ENCODE measurements around the gene PCBP3.

PCBP3 gene

DNA sequence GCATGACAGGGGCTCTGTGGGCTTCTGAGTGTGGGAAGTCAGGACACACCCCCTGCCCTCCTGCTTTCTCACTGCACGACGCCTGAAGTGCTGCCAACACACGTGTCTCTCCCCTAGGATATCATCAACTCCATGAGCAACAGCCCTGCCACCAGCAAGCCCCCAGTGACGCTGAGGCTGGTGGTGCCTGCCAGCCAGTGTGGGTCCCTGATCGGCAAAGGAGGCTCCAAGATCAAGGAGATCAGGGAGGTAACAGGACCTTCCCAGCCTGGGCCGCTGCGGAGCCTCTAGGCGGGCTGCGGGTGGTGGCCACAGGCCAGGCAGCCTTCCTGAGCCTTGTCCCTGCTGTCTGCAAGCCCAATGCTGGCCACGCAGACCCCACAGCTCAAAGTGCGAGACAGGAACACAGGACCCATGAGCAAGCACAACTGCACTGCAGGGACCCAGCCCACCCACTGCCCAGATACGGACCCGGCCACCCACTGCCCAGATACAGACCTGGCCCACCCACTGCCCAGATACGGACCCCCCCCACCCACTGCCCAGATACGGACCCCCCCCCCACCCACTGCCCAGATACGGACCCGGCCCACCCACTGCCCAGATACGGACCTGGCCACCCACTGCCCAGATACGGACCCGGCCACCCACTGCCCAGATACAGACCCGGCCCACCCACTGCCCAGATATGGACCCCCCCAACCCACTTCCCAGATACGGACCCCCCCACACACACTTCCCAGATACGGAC, 265.9 kb downstream of the PCBP3 start:
- H3K27me3 ChIP-seq (ENCODE audit: control insufficient read depth, insufficient read depth, low read length), result no peaks in the 10 kb centered on the region
- H3K36me3 ChIP-seq (ENCODE audit: control insufficient read depth, insufficient read depth, low read length), result peaks cover under 1% of the 10 kb centered on the region
- no peaks in the 10 kb centered on the region for H3K9me3 ChIP-seq (ENCODE audit: control insufficient read depth, insufficient read depth, low read length)

DNA sequence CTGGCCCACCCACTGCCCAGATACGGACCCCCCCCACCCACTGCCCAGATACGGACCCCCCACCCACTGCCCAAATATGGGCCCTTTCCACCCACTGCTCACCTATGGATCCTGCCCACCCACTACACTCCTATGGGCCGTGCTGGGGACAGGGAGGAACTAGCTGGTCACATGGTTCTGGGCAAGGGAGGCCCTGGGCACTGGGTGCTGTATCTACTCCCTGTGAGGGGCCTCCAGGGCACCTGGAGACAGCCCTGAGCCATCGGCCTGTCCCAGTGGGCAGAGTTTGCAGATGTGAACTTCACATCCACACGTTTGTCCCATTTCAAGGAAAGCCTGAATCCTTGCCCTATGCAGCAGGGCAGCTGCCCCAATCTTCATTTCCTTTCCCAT, 266.6 kb downstream of the PCBP3 start:
- Histone ChIP-seq H3K4me3 (ENCODE audit: low read depth, low read length) (no peak overlapping the region), H3K27me3 (ENCODE audit: control insufficient read depth, insufficient read depth, low read length) (no peaks in the 10 kb centered on the region), H3K4me1 (ENCODE audit: control insufficient read depth, insufficient read depth, low read length) (no peaks in the 10 kb centered on the region), H3K9me3 (ENCODE audit: control insufficient read depth, insufficient read depth, low read length) (no peaks in the 10 kb centered on the region), H3K9ac (ENCODE audit: low read depth, low read length) (no peak overlapping the region), H3K36me3 (ENCODE audit: control insufficient read depth, insufficient read depth, low read length) (peaks cover 3% of the 10 kb centered on the region)

More for the DNA sequence above, 265.9 kb downstream of the PCBP3 start:
- H3K4me3 ChIP-seq (ENCODE audit: low read depth, low read length), result no peak overlapping the region
- no peak overlapping the region for H3K9ac ChIP-seq (ENCODE audit: low read depth, low read length)
- H3K4me1 ChIP-seq (ENCODE audit: control insufficient read depth, insufficient read depth, low read length), result no peaks in the 10 kb centered on the region

DNA sequence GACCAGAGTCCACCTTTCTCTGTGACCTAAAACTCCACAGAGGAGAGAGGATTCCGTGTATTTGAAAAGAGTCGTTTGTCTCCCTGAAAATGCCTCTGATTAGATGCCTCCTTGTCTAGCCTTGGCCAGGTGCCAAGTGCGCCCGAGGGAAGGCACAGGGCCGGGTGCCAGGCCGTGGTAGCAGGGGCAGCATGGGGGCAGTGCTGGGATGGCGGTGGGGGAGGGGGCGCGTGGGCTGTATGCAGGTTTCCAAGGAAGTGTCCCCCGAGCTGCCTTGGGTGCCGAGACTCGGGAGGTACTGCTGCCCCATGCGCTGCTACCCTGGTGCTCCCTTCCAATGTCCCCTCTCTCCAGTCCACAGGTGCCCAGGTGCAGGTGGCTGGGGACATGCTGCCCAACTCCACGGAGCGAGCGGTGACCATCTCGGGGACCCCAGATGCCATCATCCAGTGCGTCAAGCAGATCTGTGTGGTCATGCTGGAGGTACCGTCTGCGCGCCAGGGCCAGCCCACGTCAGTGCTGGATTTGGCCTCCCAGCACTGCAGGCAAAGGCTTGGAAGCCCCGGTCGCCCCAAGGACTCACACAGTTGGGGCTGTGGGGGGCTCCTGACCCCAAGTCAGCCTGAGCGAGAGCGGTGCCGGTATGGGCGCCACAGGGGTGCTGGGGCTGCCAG, 267.2 kb downstream of the PCBP3 start:
- no peak overlapping the region for H3K4me3 ChIP-seq (ENCODE audit: low read depth, low read length)
- no peak overlapping the region for H3K9ac ChIP-seq (ENCODE audit: low read depth, low read length)
- no peaks in the 10 kb centered on the region for H3K4me1 ChIP-seq (ENCODE audit: control insufficient read depth, insufficient read depth, low read length)
- no peaks in the 10 kb centered on the region for H3K27me3 ChIP-seq (ENCODE audit: control insufficient read depth, insufficient read depth, low read length)
- no peaks in the 10 kb centered on the region for H3K9me3 ChIP-seq (ENCODE audit: control insufficient read depth, insufficient read depth, low read length)
- H3K36me3 ChIP-seq (ENCODE audit: control insufficient read depth, insufficient read depth, low read length), result peaks cover 3% of the 10 kb centered on the region

DNA sequence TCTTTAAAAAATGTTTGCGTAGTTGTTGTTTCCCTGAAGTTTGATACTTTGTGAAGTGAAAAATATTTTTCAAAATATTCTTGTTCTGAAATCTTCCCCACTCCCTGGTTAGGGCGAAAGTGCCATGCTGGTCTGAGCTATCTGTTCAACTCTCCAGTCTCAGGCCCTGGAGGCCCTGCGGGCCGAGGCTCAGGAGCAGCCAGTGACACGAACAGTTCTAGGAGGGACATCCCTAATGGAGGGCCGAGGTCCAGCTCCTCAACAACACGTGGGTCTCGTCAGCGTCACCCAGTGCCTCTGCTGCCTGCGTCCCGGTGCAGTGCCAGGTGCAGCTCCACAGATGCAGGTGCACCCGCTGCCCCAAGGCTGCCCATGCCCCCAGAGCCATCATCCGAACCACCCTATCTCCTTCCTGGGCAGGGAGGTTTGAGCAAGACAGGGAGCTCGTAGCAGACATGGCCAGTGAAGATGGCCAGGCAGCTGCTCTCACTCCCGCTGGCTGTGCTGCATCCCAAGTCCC, 268.3 kb downstream of the PCBP3 start:
- no peaks in the 10 kb centered on the region for H3K27me3 ChIP-seq (ENCODE audit: control insufficient read depth, insufficient read depth, low read length)
- H3K36me3 ChIP-seq (ENCODE audit: control insufficient read depth, insufficient read depth, low read length), result peaks cover 3% of the 10 kb centered on the region
- H3K9ac ChIP-seq (ENCODE audit: low read depth, low read length), result no peak overlapping the region

DNA sequence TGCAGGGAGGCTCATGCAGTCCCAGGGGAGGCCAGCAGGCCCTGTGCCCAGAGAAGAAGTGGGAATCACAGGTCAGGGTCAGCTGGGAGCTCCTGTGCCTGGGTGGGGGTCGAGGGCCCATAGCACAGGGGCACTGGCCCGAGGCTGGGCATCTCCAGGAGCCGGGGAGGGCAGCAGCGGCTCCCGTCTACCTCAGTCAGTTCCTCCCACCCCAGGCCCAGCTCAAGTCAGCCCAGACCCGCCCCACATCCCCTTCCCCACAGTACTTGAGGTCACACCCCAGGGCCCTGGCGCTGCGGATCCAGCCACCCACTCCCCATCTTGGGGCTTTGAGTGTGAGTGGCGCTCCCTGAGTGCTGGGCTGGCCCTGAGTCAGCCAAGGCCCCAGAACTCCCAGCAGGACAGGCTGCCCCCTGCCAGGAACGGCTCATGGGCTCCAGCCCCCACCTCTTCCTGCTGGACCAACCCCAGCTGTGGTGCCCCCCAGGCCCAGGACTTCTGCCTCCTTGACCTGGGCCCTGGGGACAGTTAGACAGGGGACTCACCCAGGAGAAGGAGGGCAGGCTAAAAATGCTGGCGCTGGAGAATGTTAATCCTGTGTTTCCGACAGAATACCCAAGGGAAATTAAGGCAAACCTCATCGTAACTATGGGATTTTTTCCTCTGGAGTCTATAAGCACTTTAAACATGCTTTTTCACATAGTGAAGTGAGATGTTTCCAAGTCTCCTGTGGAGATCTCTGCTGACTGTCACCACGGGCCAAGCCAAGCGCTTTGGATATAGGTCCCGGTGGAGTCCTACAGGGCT, 269.3 kb downstream of the PCBP3 start:
- H3K4me1 ChIP-seq (ENCODE audit: control insufficient read depth, insufficient read depth, low read length), result no peaks in the 10 kb centered on the region
- H3K27me3 ChIP-seq (ENCODE audit: control insufficient read depth, insufficient read depth, low read length), result no peaks in the 10 kb centered on the region
- peaks cover 3% of the 10 kb centered on the region for H3K36me3 ChIP-seq (ENCODE audit: control insufficient read depth, insufficient read depth, low read length)
- H3K4me3 ChIP-seq (ENCODE audit: low read depth, low read length), result no peak overlapping the region
- no peaks in the 10 kb centered on the region for H3K9me3 ChIP-seq (ENCODE audit: control insufficient read depth, insufficient read depth, low read length)
- no peak overlapping the region for H3K9ac ChIP-seq (ENCODE audit: low read depth, low read length)

More for the DNA sequence above, 268.3 kb downstream of the PCBP3 start:
- Histone ChIP-seq H3K4me1 (ENCODE audit: control insufficient read depth, insufficient read depth, low read length) (no peaks in the 10 kb centered on the region), H3K9me3 (ENCODE audit: control insufficient read depth, insufficient read depth, low read length) (no peaks in the 10 kb centered on the region), H3K4me3 (ENCODE audit: low read depth, low read length) (no peak overlapping the region)

DNA sequence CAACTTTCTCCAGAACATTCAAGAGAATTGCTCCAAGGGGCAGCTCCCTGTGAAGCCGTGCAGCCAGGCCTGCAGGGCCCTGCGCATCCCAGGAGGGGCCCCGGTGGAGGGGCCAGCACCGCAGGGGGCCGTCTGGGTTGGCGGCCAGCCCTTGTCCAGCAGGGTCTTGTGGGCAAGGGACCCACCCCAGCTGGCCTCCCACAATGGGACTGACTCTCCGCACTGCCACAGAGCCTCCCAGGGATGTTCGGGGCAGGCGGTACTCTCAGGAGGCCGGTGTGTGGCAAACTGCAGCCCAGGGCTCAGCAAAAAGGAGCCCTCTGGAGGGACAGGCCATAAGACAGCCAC, 269.9 kb downstream of the PCBP3 start:
- H3K9me3 ChIP-seq (ENCODE audit: control insufficient read depth, insufficient read depth, low read length), result no peaks in the 10 kb centered on the region
- peaks cover 3% of the 10 kb centered on the region for H3K36me3 ChIP-seq (ENCODE audit: control insufficient read depth, insufficient read depth, low read length)
- no peak overlapping the region for H3K4me3 ChIP-seq (ENCODE audit: low read depth, low read length)
- H3K9ac ChIP-seq (ENCODE audit: low read depth, low read length), result no peak overlapping the region
- H3K4me1 ChIP-seq (ENCODE audit: control insufficient read depth, insufficient read depth, low read length), result no peaks in the 10 kb centered on the region
- no peaks in the 10 kb centered on the region for H3K27me3 ChIP-seq (ENCODE audit: control insufficient read depth, insufficient read depth, low read length)

DNA sequence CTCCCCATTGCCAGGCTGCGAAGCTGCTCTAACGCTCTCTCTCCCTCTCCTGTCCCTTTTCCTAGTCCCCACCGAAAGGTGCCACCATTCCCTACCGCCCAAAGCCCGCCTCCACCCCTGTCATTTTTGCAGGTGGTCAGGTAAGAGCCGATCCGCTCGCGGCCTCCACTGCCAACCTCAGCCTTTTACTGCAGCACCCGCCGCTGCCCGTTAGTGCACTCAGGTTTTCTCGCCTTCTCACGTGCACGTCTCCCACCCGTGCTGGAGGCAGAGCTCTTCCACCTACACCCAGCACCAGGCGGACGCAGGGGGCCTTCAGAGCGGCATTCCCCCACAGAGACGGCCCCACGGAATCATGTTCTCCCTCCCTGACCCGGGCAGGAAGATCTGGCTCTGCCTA, 270.4 kb downstream of the PCBP3 start:
- peaks cover 3% of the 10 kb centered on the region for H3K36me3 ChIP-seq (ENCODE audit: control insufficient read depth, insufficient read depth, low read length)
- no peak overlapping the region for H3K9ac ChIP-seq (ENCODE audit: low read depth, low read length)
- H3K4me3 ChIP-seq (ENCODE audit: low read depth, low read length), result no peak overlapping the region
- no peaks in the 10 kb centered on the region for H3K9me3 ChIP-seq (ENCODE audit: control insufficient read depth, insufficient read depth, low read length)
- H3K27me3 ChIP-seq (ENCODE audit: control insufficient read depth, insufficient read depth, low read length), result no peaks in the 10 kb centered on the region
- H3K4me1 ChIP-seq (ENCODE audit: control insufficient read depth, insufficient read depth, low read length), result no peaks in the 10 kb centered on the region

DNA sequence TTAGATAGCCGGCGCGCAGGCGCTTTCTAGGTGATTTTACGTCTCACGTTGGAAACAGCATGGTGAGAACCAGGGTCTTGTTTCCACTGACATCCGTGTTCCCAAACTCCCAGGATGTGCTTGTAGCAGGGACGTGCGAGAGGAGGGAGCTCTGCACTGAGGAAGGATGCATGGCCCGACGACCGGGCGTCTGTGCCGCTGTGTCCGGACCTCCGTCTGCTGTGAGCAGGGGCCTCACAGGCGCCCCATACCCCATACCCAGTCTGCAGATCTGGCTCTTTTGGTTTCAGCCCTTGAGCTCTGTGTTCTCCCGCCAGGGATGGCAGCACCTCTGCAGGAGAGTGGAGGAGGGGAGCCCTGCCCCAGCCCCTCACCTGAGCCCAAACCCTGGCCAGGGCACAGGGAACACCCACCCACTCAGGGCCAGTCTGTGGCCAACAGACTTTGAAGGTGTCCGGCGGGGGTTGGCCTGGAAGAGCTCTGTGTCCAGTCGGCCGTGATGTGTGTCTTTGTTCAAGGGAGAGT, 270.9 kb downstream of the PCBP3 start:
- no peaks in the 10 kb centered on the region for H3K4me1 ChIP-seq (ENCODE audit: control insufficient read depth, insufficient read depth, low read length)
- H3K9ac ChIP-seq (ENCODE audit: low read depth, low read length), result no peak overlapping the region
- no peaks in the 10 kb centered on the region for H3K9me3 ChIP-seq (ENCODE audit: control insufficient read depth, insufficient read depth, low read length)
- H3K27me3 ChIP-seq (ENCODE audit: control insufficient read depth, insufficient read depth, low read length), result no peaks in the 10 kb centered on the region
- peaks cover 3% of the 10 kb centered on the region for H3K36me3 ChIP-seq (ENCODE audit: control insufficient read depth, insufficient read depth, low read length)
- H3K4me3 ChIP-seq (ENCODE audit: low read depth, low read length), result no peak overlapping the region

DNA sequence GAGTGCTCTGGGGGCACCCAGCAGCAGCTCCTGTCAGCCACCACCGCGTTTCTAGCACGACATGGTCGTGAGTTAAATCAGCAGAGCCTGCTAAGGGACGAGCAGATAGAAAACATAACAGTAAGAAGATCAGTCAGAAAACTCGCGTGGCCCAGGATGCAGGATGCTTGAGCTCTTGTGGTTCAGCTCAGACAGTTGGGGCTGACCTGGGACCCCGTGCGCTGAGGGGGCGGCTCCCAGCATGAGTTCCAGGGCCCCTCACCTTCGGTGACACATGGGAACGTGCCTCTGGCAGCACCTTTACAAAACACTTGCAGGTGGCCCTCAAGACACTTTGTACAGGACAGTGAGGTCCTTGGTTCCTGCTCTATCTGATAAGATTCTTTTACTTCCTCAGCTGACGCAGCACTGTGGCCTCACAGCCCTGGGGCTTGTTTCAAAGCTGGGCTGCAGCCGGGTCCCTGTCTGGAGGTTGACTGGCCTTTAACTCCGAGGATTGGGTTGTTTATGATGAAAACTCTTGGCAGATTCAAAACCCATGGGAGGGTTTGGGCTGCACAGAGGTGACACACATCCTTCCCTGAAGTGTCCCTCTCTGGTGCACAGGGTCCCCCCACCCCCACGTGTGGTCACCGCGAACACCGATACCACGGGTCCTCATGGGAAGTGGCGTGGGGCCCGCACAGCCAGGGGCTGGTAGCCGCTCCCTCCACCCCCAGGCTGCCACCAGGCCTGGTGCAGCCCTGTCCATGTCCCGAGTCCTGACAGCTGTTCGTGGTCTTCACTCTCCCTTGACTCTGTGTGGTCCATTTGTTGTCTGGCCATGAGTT, 272.7 kb downstream of the PCBP3 start:
- H3K9me3 ChIP-seq (ENCODE audit: control insufficient read depth, insufficient read depth, low read length), result no peaks in the 10 kb centered on the region
- peaks cover 3% of the 10 kb centered on the region for H3K36me3 ChIP-seq (ENCODE audit: control insufficient read depth, insufficient read depth, low read length)
- no peak overlapping the region for H3K4me3 ChIP-seq (ENCODE audit: low read depth, low read length)
- no peaks in the 10 kb centered on the region for H3K4me1 ChIP-seq (ENCODE audit: control insufficient read depth, insufficient read depth, low read length)
- no peaks in the 10 kb centered on the region for H3K27me3 ChIP-seq (ENCODE audit: control insufficient read depth, insufficient read depth, low read length)
- H3K9ac ChIP-seq (ENCODE audit: low read depth, low read length), result no peak overlapping the region

DNA sequence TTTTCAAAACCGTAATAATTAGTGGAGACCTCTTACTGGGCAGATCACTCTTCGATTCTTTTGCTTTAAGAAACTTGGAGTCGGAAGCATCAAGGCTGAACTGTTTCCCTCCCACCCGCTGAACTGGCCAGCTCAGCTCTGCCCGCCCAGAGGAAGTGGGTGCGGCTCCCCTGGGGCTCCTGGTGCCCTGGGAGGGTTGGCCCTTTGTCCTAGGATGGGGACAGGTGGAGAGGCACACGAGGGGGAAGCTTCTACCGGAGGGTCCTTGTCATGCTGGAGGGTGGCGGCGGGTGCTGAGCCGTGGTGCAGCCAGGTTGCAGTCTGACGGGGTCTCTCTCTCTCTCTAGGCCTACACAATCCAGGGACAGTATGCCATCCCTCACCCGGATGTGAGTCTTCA, 273.7 kb downstream of the PCBP3 start:
- H3K4me3 ChIP-seq (ENCODE audit: low read depth, low read length), result no peak overlapping the region
- no peaks in the 10 kb centered on the region for H3K27me3 ChIP-seq (ENCODE audit: control insufficient read depth, insufficient read depth, low read length)
- no peaks in the 10 kb centered on the region for H3K4me1 ChIP-seq (ENCODE audit: control insufficient read depth, insufficient read depth, low read length)
- no peak overlapping the region for H3K9ac ChIP-seq (ENCODE audit: low read depth, low read length)
- H3K36me3 ChIP-seq (ENCODE audit: control insufficient read depth, insufficient read depth, low read length), result peaks cover 3% of the 10 kb centered on the region
- H3K9me3 ChIP-seq (ENCODE audit: control insufficient read depth, insufficient read depth, low read length), result no peaks in the 10 kb centered on the region

DNA sequence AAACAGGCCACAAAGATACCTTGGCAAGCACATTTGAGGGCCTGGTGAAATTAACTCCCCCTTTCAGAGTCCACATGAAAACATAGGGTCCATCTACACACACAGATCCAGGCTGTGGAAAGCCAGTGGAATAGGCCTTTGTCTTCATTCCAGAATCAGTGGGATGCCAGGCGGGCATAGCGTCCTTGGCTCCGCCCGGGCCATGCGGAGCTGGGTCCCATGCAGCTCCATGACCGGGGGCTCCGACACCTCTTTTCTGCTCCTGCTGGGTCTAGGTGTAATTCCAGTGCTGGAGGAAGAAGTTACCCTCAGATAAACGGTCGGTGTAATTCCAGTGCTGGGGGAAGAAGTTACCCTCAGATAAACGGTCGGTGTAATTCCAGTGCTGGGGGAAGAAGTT, 274.5 kb downstream of the PCBP3 start:
- no peaks in the 10 kb centered on the region for H3K9me3 ChIP-seq (ENCODE audit: control insufficient read depth, insufficient read depth, low read length)
- no peaks in the 10 kb centered on the region for H3K4me1 ChIP-seq (ENCODE audit: control insufficient read depth, insufficient read depth, low read length)
- no peak overlapping the region for H3K4me3 ChIP-seq (ENCODE audit: low read depth, low read length)
- peaks cover 3% of the 10 kb centered on the region for H3K36me3 ChIP-seq (ENCODE audit: control insufficient read depth, insufficient read depth, low read length)
- H3K9ac ChIP-seq (ENCODE audit: low read depth, low read length), result no peak overlapping the region
- no peaks in the 10 kb centered on the region for H3K27me3 ChIP-seq (ENCODE audit: control insufficient read depth, insufficient read depth, low read length)

Data from iPS-15b (cell line).